Measurements from ENCODE around the gene NCKIPSD. TPM values are rescaled to one million over a fixed set of nuclear protein-coding genes. Genes with fewer than 3 reads are reported as not detected.

Gene NCKIPSD
- total RNA-seq, 1 experiment from 2014 or later, result 46.0 TPM

- no peaks in the 10 kb centered on the region; the same call in 1 of the 2 replicates for H3K27me3 Mint-ChIP-seq (ENCODE audit: low read depth)
- TF ChIP-seq CTCF (conservative IDR thresholded peaks at IDR 0.05), result no peak
- no peak overlapping the region for H3K27ac ChIP-seq (ENCODE audit: insufficient read length, low read depth, low read length)
These were observed 45.6 kb downstream of the NCKIPSD start for GRCh38 chr3:48639944-48640606.

More at GRCh38 chr3:48639944-48640606, 45.6 kb downstream of the NCKIPSD start:
- Histone ChIP-seq H2BK15ac (ENCODE audit: low read depth, low read length) (no peak overlapping the region), H2BK20ac (ENCODE audit: low read depth, low read length, poor library complexity, severe bottlenecking) (no peak overlapping the region), H2BK5ac (ENCODE audit: insufficient read length, low read length) (no peak overlapping the region), H3K9ac (ENCODE audit: extremely low read depth, insufficient read length, low read length) (no peak overlapping the region), H3K27me3 (ENCODE audit: insufficient read depth, low read length) (no peaks in the 10 kb centered on the region), H3K23me2 (ENCODE audit: insufficient read length, low read depth, low read length, poor library complexity, severe bottlenecking) (peaks cover under 1% of the 10 kb centered on the region), H3K18ac (ENCODE audit: insufficient read length, low read depth, low read length) (no peak overlapping the region), H3K4ac (ENCODE audit: low read depth, low read length) (no peak overlapping the region), H3K9me3 (ENCODE audit: control insufficient read depth, low read depth, low read length) (no peaks in the 10 kb centered on the region), H3K79me2 (ENCODE audit: insufficient read depth, low read length) (no peaks in the 10 kb centered on the region), H4K91ac (ENCODE audit: insufficient read length, low read depth, low read length) (no peak overlapping the region), H3K79me1 (ENCODE audit: insufficient read depth, low read depth, low read length, poor library complexity, severe bottlenecking) (no peaks in the 10 kb centered on the region), H4K20me1 (ENCODE audit: control insufficient read depth, insufficient read depth, insufficient read length) (peaks cover 2% of the 10 kb centered on the region), H3K56ac (ENCODE audit: insufficient read length, low read depth, low read length) (no peak overlapping the region), H3K4me2 (ENCODE audit: insufficient read depth, insufficient read length, low read length) (no peak overlapping the region), H3K14ac (ENCODE audit: insufficient read depth, low read length) (no peak overlapping the region), H2AFZ (ENCODE audit: low read length) (no peak overlapping the region), H3K4me1 (ENCODE audit: insufficient read depth, low read length) (peaks cover 2% of the 10 kb centered on the region; the same call in 1 of the 2 replicates), H3T11ph (ENCODE audit: low read length) (no peak overlapping the region), H2BK12ac (ENCODE audit: insufficient read length, low read depth, low read length) (no peak overlapping the region), H3K23ac (ENCODE audit: insufficient read length, low read depth, low read length) (no peak overlapping the region), H2AK5ac (ENCODE audit: insufficient read length, low read length) (no peak overlapping the region), H4K8ac (replicated peaks; ENCODE audit: insufficient read length, low read depth, low read length) (no peak overlapping the region), H2BK120ac (ENCODE audit: low read depth, low read length, poor library complexity, severe bottlenecking) (no peak overlapping the region), H4K5ac (ENCODE audit: insufficient read length, low read depth, low read length) (no peak overlapping the region)
- peaks cover 22 to 23% of the 10 kb centered on the region in 2 experiments for H3K4me1 Mint-ChIP-seq
- H3K27ac Mint-ChIP-seq, result no peak overlapping the region
- H3K36me3 Mint-ChIP-seq (ENCODE audit: insufficient read depth in 1 of 3, low read depth in 3 of 3), result peaks cover 20 to 68% (median 68%) of the 10 kb centered on the region in 3 experiments; a peak in 6 of 7 replicates
- WGBS (ENCODE audit: extremely low coverage, insufficient read length, low lambda C conversion rate), result no CpG with 5 or more reads among the region's 38 CpGs
- no peaks in the 10 kb centered on the region for H3K9me3 Mint-ChIP-seq
- DNase-seq, result no peak
- H3K4me3 Mint-ChIP-seq, result no peak overlapping the region

Measured in H9 (cell line).